SU-DHL-6 (cell line): ENCODE data around the gene SBK1.

Experiments
- CTCF ChIP-seq: fragments of 200-600 bp; sonication (generic); IDR thresholded peaks from one replicate; pipeline ENCODE4 v1.5.1; 2017; ENCODE audit warnings: antibody characterized with exemption, mild to moderate bottlenecking, low read length, moderate library complexity; ENCODE audit not compliant: insufficient read depth, poor library complexity, severe bottlenecking
- EZH2phosphoT487 ChIP-seq: fragments of 200-600 bp; sonication (generic), shearing (Covaris generic); conservative IDR thresholded peaks from 2 replicates; pipeline ENCODE4 v1.6.1; 2018; ENCODE audit warnings: mild to moderate bottlenecking, antibody characterized with exemption, low read length, moderate library complexity, mixed read lengths

DNA sequence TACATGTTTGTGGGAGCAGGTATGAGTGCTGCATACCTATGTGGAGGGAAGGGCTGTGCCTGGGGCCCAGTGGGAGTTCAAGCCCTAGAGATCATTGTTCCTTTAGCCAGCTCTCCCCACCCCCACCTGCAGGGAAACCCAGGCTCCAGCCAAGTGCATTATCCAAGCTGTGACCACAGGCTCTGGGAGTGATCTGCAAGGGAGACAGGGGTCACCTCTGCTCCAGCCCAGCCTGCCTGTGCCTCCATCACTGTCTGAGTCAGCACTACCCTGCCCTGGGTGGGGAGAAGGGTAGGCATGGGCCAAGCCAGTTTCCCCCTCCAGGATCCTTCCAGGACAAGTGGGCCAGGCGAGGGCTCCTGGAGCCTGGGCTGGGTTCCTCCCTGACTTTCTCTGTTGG lies 32.1 kb upstream of the SBK1 start:
- TF ChIP-seq CTCF (no peak), EZH2phosphoT487 (no peak)
